Large intestine (tissue), 3 donors: ENCODE results near the gene UTP25. TPM values are rescaled to one million over a fixed set of nuclear protein-coding genes. Genes with fewer than 3 reads are reported as not detected.
A peak's percentile ranks its signal among the peaks of the same experiment; 100 is the strongest.

Source experiments
- DNase-seq, 2 donors: peaks; one replicate each; pipeline versions ENCODE4 v3.0.0 to v3.0.0-alpha.2; 2013
- H3K27ac ChIP-seq: one replicate; pipeline ENCODE4 v1.5.1; 2013; ENCODE audit warnings: low read length
- H3K27me3 ChIP-seq: 2 replicates; pipeline ENCODE4 v1.6.1; 2013; ENCODE audit warnings: low read length; ENCODE audit not compliant: control insufficient read depth, insufficient read depth
- H3K36me3 ChIP-seq: 2 replicates; pipeline ENCODE4 v1.6.1; 2013; ENCODE audit warnings: low read length; ENCODE audit not compliant: control insufficient read depth, insufficient read depth
- H3K4me1 ChIP-seq: one replicate; pipeline ENCODE4 v1.6.1; 2013; ENCODE audit warnings: low read length; ENCODE audit not compliant: control insufficient read depth, insufficient read depth
- H3K4me3 ChIP-seq: one replicate; pipeline ENCODE4 v1.5.1; 2013; ENCODE audit warnings: low read length
- H3K9me3 ChIP-seq: one replicate; pipeline ENCODE4 v1.6.1; 2013; ENCODE audit warnings: mild to moderate bottlenecking, low read depth, low read length, moderate library complexity; ENCODE audit not compliant: control insufficient read depth
- WGBS: methylation state at CpG from one replicate; pipeline ENCODE4 v1.1.5; 2013; ENCODE audit warnings: low lambda C conversion rate; ENCODE audit not compliant: insufficient coverage; 5-methylcytosine and 5-hydroxymethylcytosine counted together
- polyA plus RNA-seq: library from polyadenylated mRNA; unstranded; fragments of 120-200 nt; gene quantifications from one replicate; pipeline ENCODE4 v1.2.1, GENCODE V29; 2013

The UTP25 gene
- polyA plus RNA-seq, 1 donor, result 8.4 TPM

GRCh38 chr1:209817691-209818090 is 10.1 kb upstream of the UTP25 start:
- H3K4me3 ChIP-seq, result no peak overlapping the region
- H3K27me3 ChIP-seq, result no peaks in the 10 kb centered on the region
- no CpG with 5 or more reads among the region's 1 CpG for WGBS
- H3K27ac ChIP-seq, result no peak overlapping the region
- H3K9me3 ChIP-seq, result no peaks in the 10 kb centered on the region
- no peak for DNase-seq
- no peaks in the 10 kb centered on the region for H3K36me3 ChIP-seq
- H3K4me1 ChIP-seq, result peaks cover 12% of the 10 kb centered on the region

DNA sequence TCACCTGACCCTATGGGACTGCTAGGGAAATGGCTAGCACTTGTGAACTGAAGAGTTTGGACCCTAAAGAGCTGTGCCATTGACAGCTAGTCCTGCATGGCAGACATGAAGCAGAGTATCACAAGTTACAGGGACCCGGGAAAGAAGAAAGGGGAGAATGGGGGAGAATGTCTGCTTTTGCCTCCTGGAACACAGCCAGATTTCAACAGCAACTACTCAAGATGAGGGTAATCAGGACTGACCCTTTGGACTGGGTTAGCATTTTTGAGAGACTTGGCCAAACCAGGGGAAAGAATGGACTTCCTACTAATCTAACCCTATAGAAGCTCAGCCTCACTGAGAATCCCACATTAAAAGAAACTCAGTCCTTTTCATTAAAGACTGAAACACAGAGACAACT is 8.7 kb upstream of the UTP25 start:
- no peak overlapping the region for H3K4me3 ChIP-seq
- no peaks in the 10 kb centered on the region for H3K36me3 ChIP-seq
- WGBS, result no CpG with 5 or more reads among the region's 1 CpG
- H3K9me3 ChIP-seq, result no peaks in the 10 kb centered on the region
- no peaks in the 10 kb centered on the region for H3K27me3 ChIP-seq
- DNase-seq, result peak in 1 of 2 donors; percentile 63
- H3K27ac ChIP-seq, result peak overlapping the region; percentile 2
- H3K4me1 ChIP-seq, result peaks cover 15% of the 10 kb centered on the region

- DNase-seq, result no peak
- H3K4me1 ChIP-seq, result peaks cover 15% of the 10 kb centered on the region
- no peak overlapping the region for H3K27ac ChIP-seq
- H3K27me3 ChIP-seq, result no peaks in the 10 kb centered on the region
- H3K36me3 ChIP-seq, result no peaks in the 10 kb centered on the region
- H3K4me3 ChIP-seq, result no peak overlapping the region
- no peaks in the 10 kb centered on the region for H3K9me3 ChIP-seq
- WGBS, result no CpG with 5 or more reads among the region's 4 CpGs
Observed at GRCh38 chr1:209820986-209821385, 6.8 kb upstream of the UTP25 start.

DNA sequence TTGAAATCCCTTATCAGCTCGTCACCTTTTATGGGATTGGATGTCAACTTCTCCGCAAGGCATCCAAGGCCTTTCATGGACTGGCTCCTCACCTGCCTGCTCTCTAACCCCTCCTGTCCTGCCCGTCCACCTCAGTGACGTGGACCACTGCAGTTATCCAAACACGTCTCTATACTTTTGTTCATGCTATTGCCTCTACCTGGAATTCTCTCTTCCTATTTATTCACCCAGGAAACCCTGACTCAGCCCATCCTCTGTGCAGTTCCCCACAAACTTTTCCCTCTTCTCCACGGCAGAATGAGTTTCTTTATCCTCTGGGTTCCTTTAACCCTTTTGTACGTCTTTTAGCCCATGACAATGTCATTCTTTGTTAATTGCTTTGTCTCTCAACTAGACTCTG is 5.1 kb upstream of the UTP25 start:
- peaks cover 15% of the 10 kb centered on the region for H3K4me1 ChIP-seq
- WGBS, result 63% methylated on average over 4 of the region's 7 CpGs
- no peaks in the 10 kb centered on the region for H3K36me3 ChIP-seq
- DNase-seq, result peak in 1 of 2 donors; percentile 9
- H3K27me3 ChIP-seq, result no peaks in the 10 kb centered on the region
- no peak overlapping the region for H3K4me3 ChIP-seq
- H3K9me3 ChIP-seq, result no peaks in the 10 kb centered on the region
- H3K27ac ChIP-seq, result no peak overlapping the region

DNA sequence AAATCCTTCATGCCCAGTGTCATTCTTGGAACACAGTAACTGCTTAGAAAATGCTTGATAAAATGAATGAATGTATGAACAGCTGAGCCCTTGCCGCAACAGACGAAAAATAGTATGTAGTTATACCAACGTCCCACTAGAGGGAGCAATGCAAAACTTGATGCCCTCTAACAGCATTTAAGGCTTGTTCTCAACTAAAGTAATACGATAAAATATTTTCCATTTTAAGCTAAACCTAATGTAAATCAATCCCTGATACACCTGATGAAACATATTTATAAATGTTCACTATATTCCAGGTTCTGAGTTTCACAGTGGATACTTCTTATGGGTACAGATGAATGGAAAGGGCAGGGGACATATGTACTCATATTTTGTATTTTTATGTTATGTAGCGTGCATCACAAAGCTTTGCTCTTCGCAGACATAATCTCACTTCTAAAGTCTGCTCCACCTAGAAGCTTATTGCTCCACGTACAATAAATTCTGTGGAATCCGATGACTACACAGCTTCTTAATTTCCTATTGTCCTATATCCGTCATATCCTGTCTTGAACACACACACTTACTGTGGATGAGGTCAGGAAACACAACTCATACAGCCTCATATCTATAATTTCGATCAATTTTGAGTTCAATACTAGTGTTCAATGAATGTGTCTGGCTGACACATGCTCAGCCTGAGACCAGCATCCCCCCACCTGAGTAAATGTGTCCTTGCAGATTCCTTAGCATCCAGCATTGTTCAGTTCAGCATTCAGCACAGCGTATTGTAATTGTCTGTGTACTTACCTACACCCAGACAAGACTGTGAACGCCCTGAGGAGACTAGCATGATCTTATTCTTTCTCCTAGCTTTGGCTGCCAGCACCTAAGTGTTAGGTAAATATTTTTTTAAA is 4.4 kb upstream of the UTP25 start:
- DNase-seq, result peak; percentile 39 to 59
- H3K27me3 ChIP-seq, result no peaks in the 10 kb centered on the region
- H3K36me3 ChIP-seq, result no peaks in the 10 kb centered on the region
- no peak overlapping the region for H3K4me3 ChIP-seq
- no peaks in the 10 kb centered on the region for H3K9me3 ChIP-seq
- peaks cover 15% of the 10 kb centered on the region for H3K4me1 ChIP-seq
- WGBS, result 78% methylated on average over 3 of the region's 12 CpGs
- H3K27ac ChIP-seq, result no peak overlapping the region

DNA sequence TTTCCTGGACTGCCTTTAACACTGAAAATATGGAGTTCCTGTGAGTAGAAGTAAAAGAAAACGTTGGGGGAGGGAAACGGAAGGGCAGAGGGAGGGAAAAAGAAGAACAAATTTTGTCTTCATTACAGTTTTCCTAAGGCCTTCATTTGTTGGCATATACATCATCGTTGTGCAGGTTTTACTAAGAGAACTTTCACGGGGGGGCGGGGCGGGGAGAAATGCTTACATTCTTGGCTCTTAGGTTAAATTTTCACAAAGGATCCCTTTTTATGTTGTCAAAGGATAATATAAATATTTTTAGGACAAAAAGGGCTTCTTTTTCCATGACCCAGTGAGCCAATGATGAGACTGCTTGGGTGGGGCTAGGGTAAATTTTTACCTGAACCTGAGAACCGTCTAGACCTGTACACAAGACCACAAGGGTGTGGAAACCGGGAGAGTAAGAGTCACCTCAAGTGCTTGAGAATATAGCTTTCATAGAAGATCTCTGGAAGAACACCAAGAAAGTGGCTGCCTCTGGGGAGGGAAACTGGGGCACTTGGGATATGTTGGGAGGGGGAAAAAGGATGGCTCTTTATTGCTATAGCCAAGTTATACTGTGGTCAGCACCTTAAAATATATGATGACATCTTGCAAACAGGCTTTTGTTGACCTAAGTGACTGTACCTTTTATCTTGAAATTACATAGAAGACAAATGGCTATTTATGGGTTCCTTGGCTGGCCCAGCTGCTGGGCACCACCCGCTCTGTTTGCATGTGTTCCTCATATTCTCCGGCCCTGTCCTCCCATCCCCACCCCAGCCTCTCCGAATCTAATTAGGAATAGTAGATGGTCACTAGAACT is 2.0 kb upstream of the UTP25 start:
- Histone ChIP-seq H3K36me3 (peaks cover 2% of the 10 kb centered on the region), H3K4me3 (no peak overlapping the region), H3K27ac (peak overlapping the region; percentile 57), H3K4me1 (peaks cover 7% of the 10 kb centered on the region), H3K27me3 (no peaks in the 10 kb centered on the region), H3K9me3 (no peaks in the 10 kb centered on the region)
- 20% methylated on average over 1 of the region's 11 CpGs for WGBS
- DNase-seq, result peak in 1 of 2 donors; percentile 59

DNA sequence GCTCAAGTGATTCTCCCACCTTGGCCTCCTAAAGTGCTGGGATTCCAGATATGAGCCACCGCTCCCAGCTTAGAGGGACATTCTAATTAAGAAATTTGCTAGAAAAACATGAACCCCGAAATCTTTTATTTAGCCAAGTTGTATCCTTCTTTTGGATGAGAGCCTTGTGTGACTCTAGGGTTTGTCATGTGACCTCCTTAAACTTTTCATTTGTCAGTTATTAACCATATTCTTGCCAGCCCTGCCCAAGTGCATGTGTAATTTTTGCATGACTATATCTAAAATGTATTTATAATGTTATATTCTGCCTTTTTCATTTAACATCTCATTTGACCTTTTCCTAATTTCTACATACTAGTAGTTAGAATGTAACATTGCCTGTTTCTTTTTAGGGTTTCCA is 1.9 kb downstream of the UTP25 start:
- no CpG with 5 or more reads among the region's 2 CpGs for WGBS
- Histone ChIP-seq H3K4me1 (peaks cover 3% of the 10 kb centered on the region), H3K9me3 (no peaks in the 10 kb centered on the region), H3K27ac (no peak overlapping the region), H3K27me3 (no peaks in the 10 kb centered on the region), H3K4me3 (no peak overlapping the region), H3K36me3 (peaks cover 29% of the 10 kb centered on the region)
- no peak for DNase-seq

GRCh38 chr1:209830722-209831121 is 3.0 kb downstream of the UTP25 start:
- Histone ChIP-seq H3K27me3 (no peaks in the 10 kb centered on the region), H3K4me1 (peaks cover 3% of the 10 kb centered on the region), H3K4me3 (no peak overlapping the region), H3K9me3 (no peaks in the 10 kb centered on the region), H3K36me3 (peaks cover 39% of the 10 kb centered on the region), H3K27ac (no peak overlapping the region)
- WGBS, result 100% methylated on average over 2 of the region's 3 CpGs
- no peak for DNase-seq

DNA sequence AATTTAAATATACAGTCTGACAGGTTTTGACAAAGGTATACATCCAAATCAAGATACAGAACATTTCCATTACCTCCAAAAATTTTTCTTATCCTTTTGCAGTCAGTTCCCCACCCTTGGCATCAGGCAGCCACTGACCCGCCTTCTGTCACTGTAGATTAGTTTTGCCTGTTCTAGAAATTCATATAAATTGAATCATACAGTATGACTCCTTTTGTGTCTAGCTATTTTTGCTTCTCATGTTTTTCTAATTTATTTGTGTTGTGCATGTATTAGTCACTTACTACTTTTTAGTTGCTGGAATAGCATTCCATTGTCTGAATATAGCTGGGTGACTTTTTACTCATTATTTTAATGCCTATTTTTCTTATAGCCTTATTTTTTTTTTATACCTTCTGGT is 3.8 kb downstream of the UTP25 start:
- H3K4me1 ChIP-seq, result peaks cover 3% of the 10 kb centered on the region
- WGBS, result no CpG with 5 or more reads among the region's 1 CpG
- H3K27ac ChIP-seq, result no peak overlapping the region
- H3K4me3 ChIP-seq, result no peak overlapping the region
- DNase-seq, result no peak
- peaks cover 43% of the 10 kb centered on the region for H3K36me3 ChIP-seq
- H3K9me3 ChIP-seq, result no peaks in the 10 kb centered on the region
- no peaks in the 10 kb centered on the region for H3K27me3 ChIP-seq

DNA sequence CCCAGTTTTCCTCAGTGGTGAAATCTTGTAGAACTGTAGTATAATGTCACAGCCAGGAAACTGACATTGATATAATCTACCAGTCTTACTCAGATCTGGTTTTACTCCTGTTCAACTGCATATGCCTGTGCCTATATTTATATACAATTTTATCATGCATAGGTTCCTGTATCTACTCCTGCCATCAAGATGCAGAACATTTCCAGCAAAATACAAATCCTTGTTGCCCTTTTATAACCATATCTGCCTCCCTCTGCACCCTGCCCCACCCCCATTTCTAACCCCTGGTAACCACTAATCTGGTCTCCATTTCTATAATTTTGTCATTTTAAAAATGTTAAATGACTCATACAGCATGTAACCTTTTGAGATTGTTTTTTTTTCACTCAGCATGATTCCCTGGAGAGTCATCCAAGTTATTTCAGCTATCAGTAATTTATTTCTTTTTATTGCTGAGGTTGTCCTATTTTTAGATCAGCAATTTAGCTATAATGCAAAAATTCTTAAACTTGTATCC is 8.1 kb downstream of the UTP25 start:
- DNase-seq, result no peak
- H3K27ac ChIP-seq, result no peak overlapping the region
- peaks cover 10% of the 10 kb centered on the region for H3K4me1 ChIP-seq
- no peak overlapping the region for H3K4me3 ChIP-seq
- H3K27me3 ChIP-seq, result no peaks in the 10 kb centered on the region
- H3K9me3 ChIP-seq, result no peaks in the 10 kb centered on the region
- peaks cover 75% of the 10 kb centered on the region for H3K36me3 ChIP-seq
